T-helper 2 cell treated with Interferon-gamma antibody and Interleukin-4, amounts not matched to agents 100 ng/mL and 5 ng/mL, for 36 hours (primary cell): ENCODE measurements around the gene PKP1. TPM values are rescaled to one million over a fixed set of nuclear protein-coding genes. Genes with fewer than 3 reads are reported as not detected.

ENCODE experiments used
- intact Hi-C: fragments of 100-400 bp; cut with micrococcal nuclease; formaldehyde crosslinking; loops from one replicate; pipeline ENCODE4 v1.15.1; 2023
- total RNA-seq: library from RNA; stranded (reverse); gene quantifications from 2 replicates; pipeline ENCODE4 v1.2.3, GENCODE V29; 2022

PKP1 gene
- total RNA-seq, 1 donor from 2014 or later, result not detected

DNA sequence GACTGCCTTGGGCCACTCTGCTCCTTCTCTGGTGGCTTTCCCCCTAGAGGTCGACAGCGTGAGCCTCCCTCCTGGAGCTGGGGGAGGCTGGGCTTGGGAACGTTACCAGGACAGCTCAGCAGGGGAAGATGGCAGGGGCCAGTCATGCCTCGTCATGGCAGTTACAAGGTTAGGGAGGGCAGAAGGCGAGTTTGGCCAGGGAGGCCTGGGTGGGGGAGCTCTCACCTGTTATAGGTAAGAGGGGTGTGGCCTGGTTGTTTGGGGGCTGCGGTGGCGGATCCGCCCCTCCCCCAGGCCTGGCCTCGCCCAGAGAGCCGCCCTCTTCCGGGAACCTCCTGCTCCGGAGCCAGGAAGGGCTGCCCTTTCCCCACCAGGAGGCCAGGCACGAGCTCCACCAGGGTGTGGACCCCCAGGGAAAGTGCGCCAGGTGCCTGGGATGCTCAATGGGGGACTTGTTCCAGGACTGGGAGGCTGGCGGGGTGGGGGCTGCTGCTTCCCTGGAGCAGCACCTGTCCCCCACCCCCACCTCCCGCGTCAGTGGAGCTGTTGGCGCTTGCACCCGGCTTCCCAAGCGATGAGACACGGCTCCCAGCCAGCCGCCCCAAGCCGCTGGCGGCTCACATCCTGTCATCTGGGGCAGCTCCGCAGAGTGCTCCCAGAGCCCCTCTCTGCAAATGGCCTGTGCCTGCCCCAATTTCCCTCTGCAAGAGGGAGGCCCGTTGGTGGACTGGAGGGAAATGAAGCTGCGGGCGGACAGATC, 23.6 kb upstream of the PKP1 start:
- intact Hi-C loops, result loop anchor here (5.0 kb wide), 1 partner anchor 148 kb away; no protein-coding TSS in a partner anchor

DNA sequence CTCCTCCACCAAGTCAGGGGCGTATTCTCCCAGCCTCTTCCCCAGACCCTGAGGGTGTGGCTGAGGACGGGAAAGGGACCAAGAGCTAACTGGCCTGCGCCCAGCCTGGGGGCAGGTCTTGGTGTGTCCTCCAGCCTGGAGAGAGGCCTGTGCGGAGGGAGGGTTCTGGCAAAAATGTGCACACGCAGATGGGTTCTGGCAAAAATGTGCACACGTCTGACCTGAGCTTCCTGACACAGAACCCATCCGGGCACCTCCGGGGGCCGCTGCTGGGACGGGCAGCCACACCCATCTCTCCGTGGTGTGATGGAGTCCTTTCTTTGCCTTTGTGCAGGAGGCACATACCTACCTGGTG, 23.1 kb upstream of the PKP1 start:
- intact Hi-C loops, result no loop called here

DNA sequence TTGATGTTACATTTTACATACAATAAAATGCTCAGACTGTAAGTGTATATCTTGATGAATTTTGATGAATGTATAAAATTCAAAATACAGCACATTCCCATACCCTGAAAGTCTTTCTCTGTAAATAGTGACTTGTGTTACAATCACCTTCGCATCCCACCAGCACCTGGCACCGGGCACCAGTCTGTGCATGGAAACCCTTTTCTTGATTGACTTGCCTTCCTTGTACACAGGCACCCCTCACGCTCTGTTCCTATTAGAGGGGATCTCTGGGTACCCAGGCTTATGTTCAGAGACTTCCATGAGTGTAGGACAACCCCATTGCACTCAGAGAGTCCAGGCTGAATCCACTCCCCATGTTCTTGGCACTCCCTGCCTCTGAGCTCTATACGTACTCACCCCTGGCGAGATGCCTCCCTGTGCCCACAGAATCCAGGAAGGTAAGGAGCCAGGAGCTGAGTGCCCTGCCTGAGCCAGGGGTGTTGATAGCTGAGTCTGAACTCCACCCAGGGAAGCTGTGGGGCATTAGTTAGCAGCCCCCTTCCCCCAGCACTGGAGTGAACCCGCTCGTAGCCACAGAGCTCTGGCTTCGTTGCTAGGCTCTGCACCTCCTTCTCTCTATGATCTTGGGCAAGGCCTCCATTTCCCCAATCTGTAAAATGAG, 22.5 kb upstream of the PKP1 start:
- intact Hi-C loops, result no loop called here

- intact Hi-C loops, result no loop called here
Measured at GRCh38 chr1:201261771-201262547, 21.3 kb upstream of the PKP1 start.

DNA sequence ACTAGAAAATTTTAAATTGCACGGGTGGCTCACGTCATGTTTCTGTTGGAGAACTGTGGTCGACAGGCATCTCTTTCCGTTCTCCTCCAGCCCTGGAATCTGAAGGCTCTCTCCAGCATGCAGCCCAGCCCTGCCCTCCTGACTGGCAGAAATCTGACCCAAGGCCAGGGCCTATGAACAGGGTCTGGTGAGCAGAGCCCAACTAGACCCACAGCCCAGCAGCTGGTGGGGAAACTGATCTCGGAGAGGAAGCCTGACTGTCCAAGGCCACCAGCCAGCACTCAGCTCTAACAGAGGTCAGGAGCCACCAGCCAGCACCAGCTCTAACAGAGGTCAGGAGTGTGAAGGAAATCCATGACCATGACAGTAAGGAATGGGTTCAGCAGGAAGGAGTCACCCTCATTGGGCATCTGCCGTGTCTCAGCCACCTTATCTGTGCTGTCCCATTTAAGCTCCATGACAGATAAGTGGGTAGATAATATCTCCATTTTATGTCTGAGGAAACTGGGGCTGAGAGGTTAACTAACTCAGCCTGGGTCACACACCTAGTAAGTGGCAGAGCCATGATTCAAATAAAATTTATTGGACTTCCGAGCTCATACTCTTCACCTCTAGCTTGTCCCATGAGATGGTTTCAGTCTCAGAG, 20.2 kb upstream of the PKP1 start:
- intact Hi-C loops, result no loop called here

- intact Hi-C loops, result no loop called here
Measured at GRCh38 chr1:201264072-201264471, 19.2 kb upstream of the PKP1 start.

DNA sequence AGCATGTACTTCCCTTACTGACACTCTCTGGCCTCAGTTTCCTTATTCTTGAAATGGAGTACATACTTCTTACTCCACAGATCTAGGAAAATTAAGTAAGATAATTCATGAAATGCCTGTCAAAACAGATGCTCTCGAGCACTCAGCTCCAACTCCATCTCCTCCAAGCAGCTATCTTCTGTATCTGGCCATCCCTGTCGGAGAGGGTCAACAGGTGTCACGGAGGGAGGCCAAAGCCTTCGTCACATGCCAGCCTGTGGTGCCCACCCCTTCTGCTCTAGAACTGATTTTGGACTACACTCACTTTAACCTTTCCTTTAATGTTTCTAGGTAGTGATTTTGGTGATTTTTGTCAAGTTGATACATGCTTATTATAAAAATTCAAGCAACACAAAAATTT, 18.8 kb upstream of the PKP1 start:
- intact Hi-C loops, result no loop called here

GRCh38 chr1:201265756-201266155, 17.6 kb upstream of the PKP1 start:
- intact Hi-C loops, result no loop called here

GRCh38 chr1:201266276-201266675, 17.0 kb upstream of the PKP1 start:
- intact Hi-C loops, result no loop called here

DNA sequence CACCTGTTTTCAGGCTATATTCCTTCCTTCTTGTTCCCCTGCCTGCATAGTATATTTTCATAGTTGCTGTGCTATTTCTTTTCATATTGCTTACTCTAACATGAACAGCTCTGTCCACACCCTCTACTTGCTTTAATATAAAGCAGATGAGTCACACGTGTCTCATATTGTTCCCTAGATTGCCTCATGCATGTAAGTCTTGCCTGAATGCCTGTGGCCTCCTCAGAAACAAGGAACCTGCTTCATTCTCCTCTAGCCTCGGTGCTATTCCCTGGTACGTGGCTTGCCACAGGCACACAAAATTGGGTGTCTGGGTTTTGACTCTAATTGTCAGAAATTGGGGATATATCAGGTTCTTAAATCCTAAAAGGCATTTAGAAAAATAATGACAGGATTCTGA, 16.5 kb upstream of the PKP1 start:
- intact Hi-C loops, result no loop called here

GRCh38 chr1:201267481-201268229, 15.7 kb upstream of the PKP1 start:
- intact Hi-C loops, result no loop called here

- intact Hi-C loops, result no loop called here
Measured at GRCh38 chr1:201268604-201269151, 14.6 kb upstream of the PKP1 start.

- intact Hi-C loops, result no loop called here
Measured at GRCh38 chr1:201269281-201269680, 14.0 kb upstream of the PKP1 start.

DNA sequence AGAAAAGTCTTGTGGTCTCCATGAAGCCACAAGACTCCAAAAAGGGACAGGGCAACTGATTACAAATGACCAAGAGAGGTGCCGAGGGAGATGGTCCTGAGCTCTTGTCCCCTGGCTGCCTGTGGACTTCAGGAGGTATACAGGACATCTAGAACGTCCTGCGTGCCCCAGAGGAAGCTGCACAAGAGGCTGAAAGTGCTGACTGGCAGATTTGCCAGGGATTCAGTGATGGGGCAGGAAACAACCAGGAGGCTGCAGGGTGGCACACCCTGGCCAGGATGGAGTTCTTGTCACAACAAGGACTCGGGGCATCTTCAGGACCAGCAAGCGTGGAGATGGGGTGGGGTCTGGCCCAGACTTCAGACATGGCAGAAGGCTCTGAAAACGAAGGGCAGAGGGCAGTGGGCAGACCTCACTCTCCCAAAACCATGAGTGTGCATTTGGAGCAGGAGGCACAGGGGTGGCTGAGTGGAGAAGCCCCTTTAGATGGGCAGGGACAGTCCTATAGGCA, 13.4 kb upstream of the PKP1 start:
- intact Hi-C loops, result no loop called here

DNA sequence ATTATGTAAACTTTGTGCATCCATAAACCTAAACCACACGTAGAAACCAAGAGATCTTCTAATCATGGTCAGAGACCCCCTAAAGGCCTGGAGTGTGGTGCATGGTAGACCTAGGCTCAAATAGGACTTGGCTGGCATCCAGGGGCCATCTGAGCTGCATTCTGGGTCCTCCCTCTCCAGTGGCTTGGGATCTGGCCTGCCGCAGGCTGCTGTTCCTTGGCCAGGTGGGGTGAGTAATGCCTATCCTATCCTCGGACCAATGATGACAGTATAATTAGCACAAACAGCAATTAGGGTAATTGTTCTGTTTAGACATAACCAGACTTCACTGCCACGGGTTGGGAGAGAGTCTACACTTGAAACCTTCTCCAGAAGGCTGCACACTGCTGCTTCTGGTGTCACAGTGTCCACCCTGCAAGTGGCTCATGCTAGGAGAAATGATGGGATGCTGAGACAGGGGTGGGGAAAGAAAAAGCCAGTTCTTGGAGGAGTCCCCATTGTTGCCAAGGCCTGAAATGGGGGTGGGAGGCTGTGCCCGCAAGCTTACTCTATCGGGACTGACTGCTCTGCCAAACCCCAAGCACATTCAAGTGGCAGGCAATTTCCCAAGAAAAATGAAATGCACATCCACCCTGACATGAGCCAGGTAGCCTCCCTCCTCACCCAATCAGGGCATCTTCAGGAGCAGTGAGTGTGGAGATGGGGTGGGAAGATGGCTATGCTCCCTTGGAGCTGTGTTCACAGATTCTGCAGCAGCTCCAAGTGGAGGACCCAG, 12.5 kb upstream of the PKP1 start:
- intact Hi-C loops, result no loop called here

GRCh38 chr1:201272799-201273198, 10.5 kb upstream of the PKP1 start:
- intact Hi-C loops, result no loop called here

DNA sequence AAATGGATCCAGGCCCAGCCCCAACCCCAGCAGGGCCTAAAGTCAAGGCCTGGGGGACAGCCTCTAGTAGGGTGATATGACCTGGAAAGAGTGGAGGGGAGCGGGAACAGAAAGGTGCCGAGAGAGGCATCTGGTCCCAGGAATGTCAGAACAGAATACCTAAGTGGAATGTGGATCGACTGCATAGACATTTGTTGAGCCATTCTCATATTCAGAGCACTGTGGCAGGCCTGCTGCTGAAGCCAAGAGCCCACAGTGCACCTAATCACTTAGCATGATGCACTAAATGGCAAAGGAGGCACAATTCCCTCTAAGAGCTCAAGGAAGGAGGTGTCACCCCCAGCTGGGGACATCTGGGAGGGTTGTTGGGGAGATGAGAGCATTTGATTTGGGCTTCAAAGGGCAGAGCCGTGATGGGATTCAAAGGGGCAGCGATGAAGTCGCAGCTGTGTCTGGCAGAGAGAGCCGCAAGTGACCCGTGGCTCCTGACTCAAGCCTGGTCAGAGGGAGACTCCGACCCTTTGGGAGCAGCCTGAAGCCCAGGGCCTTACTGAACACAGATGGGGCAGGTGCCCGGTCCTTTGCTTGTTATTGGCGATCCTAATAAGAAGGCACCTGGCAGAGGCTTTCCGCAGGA, 8.6 kb upstream of the PKP1 start:
- intact Hi-C loops, result no loop called here

GRCh38 chr1:201275253-201275666, 8.0 kb upstream of the PKP1 start:
- intact Hi-C loops, result no loop called here

DNA sequence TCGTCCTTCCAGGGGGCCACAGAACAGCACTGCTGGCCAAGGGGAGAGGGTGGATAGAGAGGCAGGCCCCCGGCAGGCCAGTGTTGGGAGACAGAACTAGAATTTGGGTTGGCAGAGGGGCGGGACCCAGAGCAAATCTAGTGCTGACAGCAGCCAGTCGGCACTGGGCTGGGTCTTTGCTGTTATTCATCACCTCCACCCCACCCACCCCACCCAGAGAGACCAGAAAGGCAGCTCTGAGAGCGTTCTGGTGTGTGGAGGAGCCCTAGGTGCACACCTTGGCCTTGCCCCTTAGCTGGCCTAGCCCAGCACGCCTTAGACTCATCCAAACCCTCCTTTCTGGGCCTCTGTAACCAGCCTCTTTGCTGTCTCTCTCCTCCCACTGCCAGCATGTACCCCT, 6.4 kb upstream of the PKP1 start:
- intact Hi-C loops, result no loop called here
